ENCODE measurements around the gene EMC7. TPM values are rescaled to one million over a fixed set of nuclear protein-coding genes. Genes with fewer than 3 reads are reported as not detected.

Gene EMC7
- total and polyA plus RNA-seq, 10 of the 15 experiments (the other 5 are each of a cell fraction or from before 2014, with no cell fraction given), result 16.5 to 88.9 (median 45.0) TPM

DNA sequence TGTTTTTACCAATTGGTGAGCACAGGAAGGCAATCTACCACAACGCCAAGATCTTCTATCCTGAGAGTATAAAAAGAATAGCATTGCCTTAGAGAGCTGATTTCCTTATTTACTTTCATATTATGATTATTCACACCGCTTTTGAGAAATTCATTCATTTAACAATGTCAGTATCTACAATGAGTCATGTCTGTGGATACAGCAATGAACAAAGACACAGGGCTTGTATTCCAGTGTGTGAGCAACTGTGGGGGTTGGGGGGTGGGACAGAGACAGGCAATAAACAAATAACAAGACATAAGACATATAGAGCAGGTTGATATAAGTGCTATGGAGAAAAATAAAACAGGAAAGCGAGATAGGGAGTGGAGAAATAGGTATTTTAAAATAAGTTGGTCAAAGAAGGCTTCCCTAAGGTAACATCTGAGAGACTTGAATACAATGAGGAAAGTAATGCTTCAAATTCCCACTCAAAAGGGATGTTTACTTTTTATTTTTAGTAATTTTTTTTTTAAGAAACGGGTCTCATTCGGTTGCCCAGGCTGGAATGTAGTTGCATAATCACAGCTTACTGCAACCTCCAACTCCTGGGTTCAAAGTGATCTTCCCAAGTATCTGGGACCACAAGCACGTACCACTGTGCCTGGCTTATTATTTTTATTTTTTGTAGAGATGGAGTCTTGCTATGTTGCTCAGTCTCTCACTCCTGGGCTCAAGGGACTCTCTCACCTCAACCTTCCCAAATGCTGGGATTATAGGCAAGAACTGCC is 45.9 kb upstream of the EMC7 start (continued):
- TF ChIP-seq IRF3 (IDR thresholded peaks at IDR 0.05), result no peak
- TF ChIP-seq CHD2 (IDR thresholded peaks at IDR 0.05; ENCODE audit: borderline replicate concordance, low read depth, low read length), result no peak
- TF ChIP-seq ATF3 (IDR thresholded peaks at IDR 0.05; ENCODE audit: borderline replicate concordance, extremely low read depth, low read depth, low read length), result no peak
- TF ChIP-seq RBBP5 (conservative IDR thresholded peaks at IDR 0.05), result no peak
- no peak for TF ChIP-seq GATAD2B (conservative IDR thresholded peaks at IDR 0.05; ENCODE audit: low read depth)
- TF ChIP-seq ZNF622 (IDR thresholded peaks at IDR 0.05), result no peak

DNA sequence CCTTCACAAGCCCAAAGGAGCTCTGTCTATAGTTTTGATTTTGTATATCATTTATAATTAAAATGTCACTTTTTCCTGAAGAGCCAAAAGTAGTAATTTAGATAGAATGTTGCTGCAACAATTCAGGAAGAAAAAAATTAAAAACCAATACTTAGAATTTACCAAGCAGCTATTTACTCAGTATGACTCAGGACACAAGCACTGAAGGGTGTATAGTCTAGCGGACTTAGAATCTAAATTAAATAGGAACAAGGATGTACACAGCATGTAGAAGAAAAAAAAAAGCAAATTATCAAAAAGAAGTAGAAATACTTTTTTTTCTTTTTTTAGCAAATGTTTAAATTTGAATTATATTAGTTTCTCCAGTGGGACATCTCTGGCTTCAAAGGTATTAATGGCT is 31.8 kb upstream of the EMC7 start:
- intact Hi-C loops (cut with micrococcal nuclease; ENCODE audit: unreplicated experiment), result no loop called here
- in situ Hi-C loops (cut with MboI), result no loop called here
- no peaks in the 10 kb centered on the region for H3K27me3 ChIP-seq (replicated peaks in 1 of 2; ENCODE audit: control insufficient read depth in 2 of 2, insufficient read depth in 2 of 2, low read length in 1 of 2)
- POLR2A ChIA-PET, result no interaction called here
- no peak overlapping the region for H2AFZ ChIP-seq (ENCODE audit: control insufficient read depth, low read depth, low read length)
- no peak overlapping the region for H3K9ac ChIP-seq (ENCODE audit: control insufficient read depth, insufficient read depth, low read length)
- H3K9me3 ChIP-seq (replicated peaks; ENCODE audit: control insufficient read depth, insufficient read depth, low read length), result no peaks in the 10 kb centered on the region
- RAD21 ChIA-PET (ENCODE audit: unreplicated experiment), result interaction anchor here (0.6 kb wide), 1 partner anchor 13 kb away, joined by 3 read pairs; no protein-coding TSS in a partner anchor
- CTCF ChIA-PET, result no interaction called here
- TF ChIP-seq KDM1A (IDR thresholded peaks at IDR 0.05; ENCODE audit: borderline replicate concordance) (no peak), IRF3 (IDR thresholded peaks at IDR 0.05) (no peak), RCOR1 (conservative IDR thresholded peaks at IDR 0.05; ENCODE audit: low read depth, low read length) (no peak), HDGF (IDR thresholded peaks at IDR 0.05) (no peak), ASH2L (IDR thresholded peaks at IDR 0.05; ENCODE audit: borderline replicate concordance, low read depth) (no peak), ZSCAN29 (IDR thresholded peaks at IDR 0.05) (no peak), NR2F1 (conservative IDR thresholded peaks at IDR 0.05) (no peak), POLR2A (IDR thresholded peaks at IDR 0.05; ENCODE audit: low read depth, low read length) (no peak), BRCA1 (IDR thresholded peaks at IDR 0.05; ENCODE audit: low read depth, low read length) (no peak), ATF2 (IDR thresholded peaks at IDR 0.05; ENCODE audit: low read length) (no peak), NR2C2 (IDR thresholded peaks at IDR 0.05; ENCODE audit: borderline replicate concordance, control insufficient read depth, insufficient read length, low read depth) (no peak), TBL1XR1 (IDR thresholded peaks at IDR 0.05; ENCODE audit: low read depth, low read length) (no peak), CEBPB (IDR thresholded peaks at IDR 0.05; ENCODE audit: borderline replicate concordance in 1 of 2, low read depth in 2 of 2, low read length in 2 of 2) (no peak)
- FAIRE-seq (no peak), ATAC-seq (no peak), DNase-seq (ENCODE audit: low read depth, low spot score) (no peak)
- no peak overlapping the region for H3K27ac ChIP-seq (ENCODE audit: control insufficient read depth, insufficient read depth)
- H3K4me3 ChIP-seq, result no peak overlapping the region
- no peaks in the 10 kb centered on the region for H4K20me1 ChIP-seq (ENCODE audit: control insufficient read depth, insufficient read depth)
- 94% methylated on average over 1 of the region's 1 CpG for WGBS (ENCODE audit: insufficient coverage, insufficient replicate concordance, low lambda C conversion rate, missing lambda C conversion rate)
- no peaks in the 10 kb centered on the region for H3K36me3 ChIP-seq (ENCODE audit: control insufficient read depth in 2 of 2, insufficient read depth in 2 of 2, low read length in 1 of 2)
- H3K4me2 ChIP-seq (ENCODE audit: control insufficient read depth, insufficient read depth), result no peak overlapping the region
- no TSS peak for BruUV-seq (replicated peaks)
- H3K79me2 ChIP-seq (ENCODE audit: control insufficient read depth, insufficient read depth, low read length), result no peaks in the 10 kb centered on the region
- SMC1A ChIA-PET (ENCODE audit: uncharacterized antibody, unreplicated experiment), result no interaction called here
- H3K4me1 ChIP-seq (ENCODE audit: control insufficient read depth, insufficient read depth, low read length), result no peaks in the 10 kb centered on the region
